ENCODE data around the gene RHBDL1.

GRCh38 chr16:714079-714478, 38.6 kb downstream of the RHBDL1 start:
- TF ChIP-seq POLR2A (IDR thresholded peaks at IDR 0.05) (no peak), CTCF (IDR thresholded peaks at IDR 0.05) (no peak)

All from esophagus squamous epithelium (tissue), 4 donors.